ENCODE data around the gene MAPRE3.

Gene MAPRE3

DNA sequence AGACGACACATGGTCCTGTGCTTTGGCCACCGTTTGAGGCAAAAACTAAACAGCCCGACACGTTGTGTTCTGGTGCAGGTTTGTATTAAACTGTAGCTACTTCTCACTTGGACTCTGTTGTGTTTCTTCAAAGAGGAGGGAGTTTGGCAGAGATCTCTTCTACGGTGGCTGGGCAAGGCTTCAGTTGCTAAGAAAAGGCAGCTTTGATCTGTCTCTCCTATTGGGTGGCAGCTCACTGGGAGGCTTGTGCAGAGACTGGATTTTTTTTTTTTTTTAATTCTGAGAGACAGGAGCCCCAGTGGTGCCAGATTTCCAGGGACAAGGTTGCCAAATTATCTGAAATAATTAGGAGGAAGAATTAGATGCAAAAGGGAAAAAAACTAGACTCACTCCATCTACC is 20.2 kb upstream of the MAPRE3 start:
- no peak for DNase-seq (ENCODE audit: low read depth, low spot score)

DNA sequence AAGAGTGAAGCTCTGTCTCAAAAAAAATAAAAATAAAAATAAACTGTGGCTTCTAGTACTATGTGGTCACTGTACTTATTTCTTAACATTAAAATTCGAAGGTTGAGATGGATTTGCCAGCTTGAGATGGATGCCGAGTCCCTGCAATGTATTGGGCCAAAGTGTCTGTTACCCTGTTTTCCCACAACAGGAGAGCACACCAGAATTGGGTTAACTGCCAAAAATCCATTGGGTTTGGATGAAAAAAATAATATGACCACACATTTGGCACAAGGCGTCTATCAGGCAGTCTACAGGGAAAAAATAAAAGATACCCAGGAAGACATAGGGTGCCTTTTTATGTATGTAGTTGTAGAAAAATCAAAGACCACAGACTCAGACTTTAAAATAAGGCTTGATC is 19.2 kb upstream of the MAPRE3 start:
- no peak for DNase-seq (ENCODE audit: low read depth, low spot score)

DNA sequence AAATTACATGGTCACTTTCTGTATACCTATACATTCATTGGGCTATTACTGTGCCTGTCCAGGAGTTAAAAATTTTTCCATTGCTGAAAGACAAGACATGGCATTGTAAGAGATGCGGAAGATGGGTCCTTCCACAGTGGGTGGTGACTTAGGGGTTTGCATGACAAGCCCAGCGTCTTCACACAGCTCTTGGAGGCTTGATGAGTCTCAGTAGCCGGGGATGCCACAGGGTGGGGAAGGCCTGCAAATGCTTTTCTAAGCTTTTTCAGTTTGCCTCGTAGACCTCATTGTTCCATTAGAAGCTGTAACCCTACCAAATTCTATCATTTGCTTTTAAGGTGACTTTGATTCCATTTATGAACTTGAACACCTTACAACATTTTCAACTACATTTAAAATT is 18.1 kb upstream of the MAPRE3 start:
- no peak for DNase-seq (ENCODE audit: low read depth, low spot score)

GRCh38 chr2:26954135-26954534 is 16.3 kb upstream of the MAPRE3 start:
- DNase-seq (ENCODE audit: low read depth, low spot score) = no peak

GRCh38 chr2:26957041-26957440 is 13.4 kb upstream of the MAPRE3 start:
- no peak for DNase-seq (ENCODE audit: low read depth, low spot score)

DNA sequence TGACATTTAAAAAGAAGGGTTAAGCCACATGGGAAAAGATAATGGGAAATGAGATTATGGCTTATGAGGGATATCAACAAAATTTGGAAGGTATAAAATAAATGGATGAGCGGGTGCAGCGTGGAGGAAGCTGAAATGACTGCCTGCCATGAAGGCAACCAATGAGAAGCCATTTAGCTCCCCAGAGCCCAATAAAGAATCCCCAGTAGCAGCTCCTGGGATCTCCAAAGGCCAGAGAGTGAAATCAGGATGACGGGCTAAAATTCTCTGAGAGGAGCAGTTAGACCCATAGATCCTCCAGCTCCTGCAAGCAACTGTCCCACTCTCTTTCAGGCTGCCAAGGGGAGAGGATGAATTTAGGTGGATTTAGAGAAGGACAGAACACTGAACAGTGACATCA is 12.9 kb upstream of the MAPRE3 start:
- no peak for DNase-seq (ENCODE audit: low read depth, low spot score)

DNA sequence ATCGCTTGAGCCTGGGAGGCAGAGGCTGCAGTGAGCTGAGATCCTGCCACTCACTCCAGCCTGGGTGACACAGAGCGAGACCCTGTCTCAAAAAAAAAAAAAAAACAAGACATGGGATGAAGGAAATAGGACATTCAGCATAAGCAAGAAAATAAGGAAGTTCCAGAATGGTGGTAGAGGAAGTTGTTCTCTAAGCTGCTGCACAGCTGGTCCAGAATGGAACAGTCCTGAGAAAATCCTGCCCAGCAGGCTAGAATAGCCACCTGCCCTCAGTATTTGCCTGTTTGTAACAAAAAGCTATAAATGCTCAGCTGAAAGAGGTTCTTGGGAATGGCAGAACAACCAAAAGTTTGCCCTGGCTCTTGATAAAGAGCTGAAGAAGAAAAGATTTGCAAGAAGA is 11.1 kb upstream of the MAPRE3 start:
- no peak for DNase-seq (ENCODE audit: low read depth, low spot score)

DNA sequence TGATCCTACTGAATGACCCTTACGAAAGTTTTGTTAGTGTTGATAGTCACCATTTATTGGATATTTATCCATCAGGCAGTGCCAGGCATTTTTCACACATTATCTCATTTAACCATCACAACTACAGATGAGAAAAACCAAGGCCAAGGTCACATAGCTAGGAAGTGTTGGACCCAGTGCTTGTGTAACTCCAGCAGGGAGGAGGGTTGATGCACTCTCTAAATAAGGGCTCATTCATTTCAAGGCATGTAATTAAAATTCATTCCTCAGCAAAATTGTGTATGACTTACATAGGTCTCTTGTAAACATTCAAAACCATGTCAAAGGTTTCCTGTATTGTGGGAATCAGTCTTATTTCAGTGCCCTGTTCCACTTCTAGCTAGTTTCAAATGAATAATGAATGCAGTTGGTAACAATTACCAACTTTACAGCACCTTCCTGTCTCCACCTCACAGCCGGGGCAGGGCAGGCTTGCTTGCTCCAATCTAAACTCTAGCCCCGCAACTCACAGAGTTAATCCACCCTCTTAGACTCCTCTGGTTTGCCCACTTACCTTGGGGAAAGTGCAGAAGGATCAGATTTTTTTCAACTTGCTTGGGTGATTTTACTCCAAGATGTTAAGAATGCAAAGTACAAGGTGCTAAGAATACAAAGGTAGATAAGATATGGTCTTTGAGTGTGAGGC is 5.8 kb upstream of the MAPRE3 start:
- DNase-seq (ENCODE audit: low read depth, low spot score) = no peak

GRCh38 chr2:26968001-26968400 is 2.4 kb upstream of the MAPRE3 start:
- DNase-seq (ENCODE audit: low read depth, low spot score) = no peak

- no peak for DNase-seq (ENCODE audit: low read depth, low spot score)
These were observed 1.2 kb upstream of the MAPRE3 start for GRCh38 chr2:26969077-26969844.

GRCh38 chr2:26970928-26971627 is 641 bp downstream of the MAPRE3 start:
- no peak for DNase-seq (ENCODE audit: low read depth, low spot score)

GRCh38 chr2:26971911-26972786 is 1.7 kb downstream of the MAPRE3 start:
- DNase-seq (ENCODE audit: low read depth, low spot score) = no peak

- no peak for DNase-seq (ENCODE audit: low read depth, low spot score)
These were observed 3.9 kb downstream of the MAPRE3 start for GRCh38 chr2:26974352-26974751.

- no peak for DNase-seq (ENCODE audit: low read depth, low spot score)
These were observed 4.7 kb downstream of the MAPRE3 start for GRCh38 chr2:26975102-26975501.

- no peak for DNase-seq (ENCODE audit: low read depth, low spot score)
These were observed 5.2 kb downstream of the MAPRE3 start for GRCh38 chr2:26975656-26976055.

DNA sequence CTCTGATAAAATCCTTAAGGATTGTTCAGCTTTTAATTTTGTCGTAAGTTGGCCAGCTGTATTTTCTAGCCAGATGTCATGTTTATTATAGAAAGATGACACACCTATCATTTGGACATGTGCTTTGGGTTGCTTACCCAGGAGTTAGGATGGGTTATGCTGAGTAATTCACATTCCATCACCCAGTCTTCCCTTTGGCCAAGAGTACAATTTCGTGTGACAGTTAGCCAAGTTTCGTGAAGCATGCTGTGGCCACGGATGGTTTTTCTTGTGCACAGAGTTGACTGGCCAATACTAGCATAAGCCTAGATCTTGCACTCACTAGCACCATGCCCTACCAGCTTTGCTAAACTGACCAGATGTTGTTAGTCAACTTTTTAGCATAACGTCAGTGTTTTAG is 5.8 kb downstream of the MAPRE3 start:
- no peak for DNase-seq (ENCODE audit: low read depth, low spot score)

- no peak for DNase-seq (ENCODE audit: low read depth, low spot score)
These were observed 6.6 kb downstream of the MAPRE3 start for GRCh38 chr2:26977012-26977411.

- no peak for DNase-seq (ENCODE audit: low read depth, low spot score)
These were observed 7.7 kb downstream of the MAPRE3 start for GRCh38 chr2:26978061-26978596.

DNA sequence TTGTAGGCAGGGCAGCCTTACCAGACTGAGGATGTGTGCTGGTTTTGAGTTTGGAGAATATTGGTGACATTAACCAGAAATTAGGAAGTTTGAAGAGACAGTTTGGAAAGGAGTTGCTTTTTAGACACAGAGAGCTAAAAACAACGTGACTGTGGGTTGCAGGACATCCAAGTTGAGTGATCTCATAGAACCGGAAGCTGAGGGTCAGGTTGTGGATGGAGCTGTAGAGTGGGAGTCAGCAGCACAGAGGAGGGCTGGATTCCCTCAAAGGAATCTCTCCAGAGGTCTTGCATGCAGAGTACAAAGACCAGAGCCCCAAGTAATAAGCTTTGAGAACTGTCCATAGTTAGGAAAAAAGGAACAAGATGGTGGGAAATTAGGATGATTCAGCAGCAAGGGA is 9.3 kb downstream of the MAPRE3 start:
- no peak for DNase-seq (ENCODE audit: low read depth, low spot score)

- DNase-seq (ENCODE audit: low read depth, low spot score) = no peak
These were observed 10.5 kb downstream of the MAPRE3 start for GRCh38 chr2:26980971-26981370.

GRCh38 chr2:26982102-26982742 is 11.8 kb downstream of the MAPRE3 start:
- no peak for DNase-seq (ENCODE audit: low read depth, low spot score)
